ENCODE measurements around the gene SGCD.

GRCh38 chr5:156803404-156803803 lies 476.4 kb downstream of the SGCD start:
- TF ChIP-seq ELF4 (IDR thresholded peaks at IDR 0.05) (no peak), FOXM1 (IDR thresholded peaks at IDR 0.05; ENCODE audit: borderline replicate concordance) (no peak), LEF1 (IDR thresholded peaks at IDR 0.05; ENCODE audit: borderline replicate concordance) (no peak), SP1 (IDR thresholded peaks at IDR 0.05) (no peak), NFRKB (IDR thresholded peaks at IDR 0.05) (no peak), SUZ12 (IDR thresholded peaks at IDR 0.05) (no peak), PKNOX1 (IDR thresholded peaks at IDR 0.05) (no peak), BHLHE40 (IDR thresholded peaks at IDR 0.05; ENCODE audit: borderline replicate concordance) (no peak), L3MBTL2 (conservative IDR thresholded peaks at IDR 0.05) (no peak), HDGF (IDR thresholded peaks at IDR 0.05; ENCODE audit: borderline replicate concordance) (no peak), FOXK2 (IDR thresholded peaks at IDR 0.05) (no peak), FOXA1 (IDR thresholded peaks at IDR 0.05) (no peak), TARDBP (IDR thresholded peaks at IDR 0.05) (no peak)

All from HEK293T (cell line).